Measurements from ENCODE around the gene GRID1.
A peak's percentile ranks its signal among the peaks of the same experiment; 100 is the strongest.

The GRID1 gene

GRCh38 chr10:85810674-85811073 is 555.9 kb downstream of the GRID1 start:
- TF ChIP-seq CTCF (IDR thresholded peaks at IDR 0.05; ENCODE audit: control insufficient read depth, extremely low read depth, insufficient read depth) = no peak
- no peak for DNase-seq (ENCODE audit: low read depth)
- H3K4me3 ChIP-seq (ENCODE audit: low read depth, low read length) = no peak overlapping the region

DNA sequence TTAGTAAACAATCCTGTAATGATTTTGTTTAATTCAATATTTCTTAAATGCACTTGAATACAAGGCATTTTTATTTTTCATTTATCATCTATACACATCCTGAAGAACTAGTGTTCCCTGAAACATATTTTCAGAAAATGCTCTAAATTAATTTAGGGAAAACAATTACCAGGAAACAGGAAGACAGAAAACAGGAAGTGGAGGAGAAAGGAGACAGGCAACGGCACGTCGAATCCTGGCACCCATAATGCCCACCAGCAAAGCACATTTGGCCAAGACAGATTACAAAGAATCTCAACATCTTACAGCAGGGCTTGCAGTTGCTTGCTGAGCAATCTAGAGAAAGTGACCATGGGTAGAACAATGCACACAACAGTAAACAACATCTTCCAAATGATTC is 571.1 kb downstream of the GRID1 start:
- no peak overlapping the region for H3K4me3 ChIP-seq (ENCODE audit: low read depth, low read length)
- no peak for TF ChIP-seq CTCF (IDR thresholded peaks at IDR 0.05; ENCODE audit: control insufficient read depth, extremely low read depth, insufficient read depth)
- no peak for DNase-seq (ENCODE audit: low read depth)

- DNase-seq (ENCODE audit: low read depth) = no peak
- TF ChIP-seq CTCF (IDR thresholded peaks at IDR 0.05; ENCODE audit: control insufficient read depth, extremely low read depth, insufficient read depth) = no peak
- H3K4me3 ChIP-seq (ENCODE audit: low read depth, low read length) = no peak overlapping the region
These were observed 572.0 kb downstream of the GRID1 start for GRCh38 chr10:85794553-85794952.

DNA sequence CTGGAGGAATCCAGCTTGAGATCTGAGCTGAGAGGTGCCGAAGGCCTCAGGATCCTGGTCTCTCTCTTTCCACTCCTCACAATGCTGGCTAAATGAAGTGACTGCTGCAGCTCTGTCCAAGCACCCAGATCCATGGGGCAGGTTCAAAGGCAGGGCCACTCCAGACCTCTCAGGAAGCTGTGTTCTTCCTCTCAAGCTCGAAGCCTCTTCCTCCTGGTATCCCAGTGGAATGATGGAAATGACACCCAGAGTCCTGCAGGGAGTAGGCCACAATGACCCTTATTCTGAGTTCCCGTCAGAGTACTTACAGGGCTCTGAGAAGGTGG is 574.1 kb downstream of the GRID1 start:
- no peak for DNase-seq (ENCODE audit: low read depth)
- H3K4me3 ChIP-seq (ENCODE audit: low read depth, low read length) = no peak overlapping the region
- TF ChIP-seq CTCF (IDR thresholded peaks at IDR 0.05; ENCODE audit: control insufficient read depth, extremely low read depth, insufficient read depth) = no peak

GRCh38 chr10:85791818-85792532 is 574.6 kb downstream of the GRID1 start:
- H3K4me3 ChIP-seq (ENCODE audit: low read depth, low read length) = no peak overlapping the region
- DNase-seq (ENCODE audit: low read depth) = no peak
- 0 out of 2 replicates have a peak, but pooled peaks have one; percentile 7 for TF ChIP-seq CTCF (IDR thresholded peaks at IDR 0.05; ENCODE audit: control insufficient read depth, extremely low read depth, insufficient read depth)

- no peak overlapping the region for H3K4me3 ChIP-seq (ENCODE audit: low read depth, low read length)
- no peak for TF ChIP-seq CTCF (IDR thresholded peaks at IDR 0.05; ENCODE audit: control insufficient read depth, extremely low read depth, insufficient read depth)
- no peak for DNase-seq (ENCODE audit: low read depth)
These were observed 576.4 kb downstream of the GRID1 start for GRCh38 chr10:85789982-85790789.
